ENCODE data around the gene MBP.

DNA sequence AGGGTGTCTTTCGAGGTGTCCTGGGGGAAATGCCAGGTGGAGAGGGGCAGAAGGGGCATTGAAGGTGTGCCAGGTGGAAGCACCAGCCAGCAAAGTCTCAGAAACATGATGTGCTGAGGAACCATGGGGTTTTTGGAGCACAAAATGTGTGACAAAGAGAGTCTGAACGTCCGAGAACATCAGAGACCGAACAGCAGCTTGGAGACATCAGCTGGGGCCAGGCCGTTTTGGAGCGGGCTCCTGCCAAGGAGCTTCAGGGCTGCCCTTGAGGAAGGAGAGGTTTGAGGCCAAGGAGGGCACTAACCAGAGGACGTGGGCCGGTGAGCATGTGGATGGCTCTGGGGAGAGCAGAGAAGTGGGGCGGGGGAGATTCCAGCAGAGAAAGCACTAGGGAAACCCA lies 5.3 kb upstream of the MBP start:
- TF ChIP-seq POLR2A (IDR thresholded peaks at IDR 0.05; ENCODE audit: low read depth, low read length) (no peak), TAF1 (IDR thresholded peaks at IDR 0.05; ENCODE audit: borderline replicate concordance, low read depth, low read length) (no peak)

Data from GM12892 (cell line).